Eye (tissue), 1 donor: ENCODE data around the gene OR2L13.
"Not testable (repeated sequence)": the region's sequence is repeated elsewhere in the genome, so short reads cannot be mapped to it uniquely, and the experiment has no call there.

Experiments used
- DNase-seq: peaks from one replicate; pipeline ENCODE4 v3.0.0-alpha.2; 2015

The OR2L13 gene

DNA sequence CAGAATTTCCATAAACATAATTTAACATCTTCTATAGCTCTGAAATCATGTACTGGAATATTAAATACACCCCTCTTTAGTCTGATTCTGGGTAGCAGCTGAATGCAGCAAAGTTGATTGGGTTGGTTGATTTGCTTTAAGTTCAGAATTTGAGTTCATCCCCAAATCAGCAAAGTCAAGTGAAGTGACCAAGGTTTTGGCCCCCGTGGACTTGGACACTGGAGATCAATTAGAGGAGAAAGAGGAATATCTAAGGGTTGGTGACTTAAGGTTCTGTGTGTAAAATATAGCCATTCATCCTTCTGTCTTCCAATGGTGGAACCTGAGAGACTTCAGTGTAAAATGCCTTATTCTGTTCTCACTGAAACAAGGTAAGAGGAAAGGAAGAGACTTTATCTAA is at the start of gene OR2L13:
Gene OR2L13 (plus strand): TSS at position 301 of the 400 bp plus-strand sequence. CDS start 4,192 bp downstream, outside the sequence.
- no peak for DNase-seq

GRCh38 chr1:248045209-248045608 is 49.8 kb upstream of the OR2L13 start:
- no peak for DNase-seq

- no peak for DNase-seq
Observed at GRCh38 chr1:248046536-248046935, 48.4 kb upstream of the OR2L13 start, which contains the start of gene OR2L3. Gene OR2L3, plus strand, starts transcription at chr1:248046836. Its CDS starts 13,846 bp downstream, at chr1:248060682.

DNA sequence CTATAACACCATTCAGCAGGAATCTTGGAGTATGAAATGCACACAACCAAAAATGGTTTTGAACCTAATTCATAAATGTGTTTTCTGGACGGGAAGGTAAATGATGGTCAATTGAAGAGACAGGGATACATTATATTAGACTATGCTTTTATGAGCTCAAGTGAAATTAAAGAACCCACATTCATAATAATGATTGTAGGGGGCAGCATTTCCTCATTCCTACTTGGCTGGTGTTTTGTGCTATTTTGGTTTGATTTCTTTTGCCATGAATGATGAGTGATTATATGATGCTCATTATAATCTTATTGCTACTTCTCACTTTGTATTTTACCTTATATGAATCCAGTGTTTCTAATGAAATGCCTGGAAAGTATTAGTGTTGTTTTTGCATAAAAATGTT is 48.0 kb upstream of the OR2L13 start:
- DNase-seq: no peak

DNA sequence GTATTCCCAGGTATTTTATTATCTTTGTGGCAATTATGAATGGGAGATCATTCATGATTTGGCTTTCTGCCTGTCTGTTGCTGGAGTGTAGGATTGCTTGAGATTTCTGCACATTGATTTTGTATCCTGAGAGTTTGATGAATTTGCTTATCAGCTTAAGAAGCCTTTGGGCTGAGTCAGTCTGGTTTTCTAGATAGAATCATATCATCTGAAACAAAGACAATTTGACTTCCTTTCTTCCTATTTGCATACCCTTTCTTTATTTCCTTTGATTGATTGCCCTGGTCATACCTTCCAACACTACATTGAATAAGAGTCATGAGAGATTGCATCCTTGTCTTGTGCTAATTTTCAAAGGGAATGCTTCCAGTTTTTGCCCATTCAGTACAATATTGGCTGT is 40.3 kb upstream of the OR2L13 start:
- DNase-seq: no peak

DNA sequence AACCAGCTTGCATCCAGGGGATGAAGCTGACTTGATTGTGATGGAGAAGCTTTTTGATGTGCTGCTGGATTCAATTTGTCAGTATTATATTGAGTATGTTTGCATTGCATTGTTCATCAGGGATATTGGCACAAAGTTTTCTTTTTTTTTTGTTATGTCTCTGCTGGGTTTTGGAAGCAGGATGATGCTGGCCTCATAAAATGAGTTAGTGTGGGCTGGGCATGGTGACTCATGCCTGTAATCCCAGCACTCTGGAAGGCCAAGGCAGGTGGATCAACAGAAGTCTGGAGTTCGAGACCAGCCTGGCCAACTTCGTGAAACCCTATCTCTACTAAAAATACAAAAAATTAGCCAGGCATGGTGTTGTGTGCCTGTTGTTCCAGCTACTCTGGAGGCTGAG is 39.7 kb upstream of the OR2L13 start:
- no peak for DNase-seq

GRCh38 chr1:248065071-248065470 is 29.9 kb upstream of the OR2L13 start:
- no peak for DNase-seq

DNA sequence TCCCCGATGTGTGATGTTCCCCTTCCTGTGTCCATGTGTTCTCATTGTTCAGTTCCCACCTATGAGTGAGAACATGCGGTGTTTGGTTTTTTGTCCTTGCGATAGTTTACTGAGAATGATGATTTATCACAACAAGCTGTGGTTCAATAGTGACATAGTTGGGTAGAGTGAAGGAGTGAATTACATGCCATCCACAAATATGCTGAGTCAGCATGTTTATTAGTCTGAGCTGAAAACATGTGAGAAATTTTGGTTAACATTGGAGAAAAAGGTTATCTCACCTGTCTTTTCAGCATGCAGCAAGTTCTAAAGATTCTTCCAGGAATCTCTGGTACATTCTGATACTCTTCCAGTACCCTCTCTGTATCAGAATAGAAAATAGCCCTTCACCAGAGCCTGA is 29.4 kb upstream of the OR2L13 start:
- no peak for DNase-seq

DNA sequence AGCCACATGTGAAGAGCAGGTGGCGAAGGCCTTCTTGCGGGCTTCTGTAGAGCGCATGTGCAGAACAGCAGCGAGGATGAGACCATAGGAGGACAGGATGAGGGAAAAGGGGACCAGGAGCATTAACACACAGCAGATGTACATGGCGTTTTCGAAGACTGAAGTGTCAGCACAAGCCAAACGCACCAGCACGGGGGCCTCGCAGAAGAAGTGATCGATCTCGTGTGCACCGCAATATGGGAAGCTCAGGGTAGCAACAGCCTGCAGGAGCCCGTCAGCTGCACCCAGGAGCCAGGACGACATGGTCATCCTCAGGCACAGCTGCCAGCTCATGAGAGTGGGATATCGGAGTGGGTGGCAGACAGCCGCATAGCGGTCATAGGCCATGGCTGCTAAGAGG is 11.1 kb upstream of the OR2L13 start:
- not testable (repeated sequence) for DNase-seq

DNA sequence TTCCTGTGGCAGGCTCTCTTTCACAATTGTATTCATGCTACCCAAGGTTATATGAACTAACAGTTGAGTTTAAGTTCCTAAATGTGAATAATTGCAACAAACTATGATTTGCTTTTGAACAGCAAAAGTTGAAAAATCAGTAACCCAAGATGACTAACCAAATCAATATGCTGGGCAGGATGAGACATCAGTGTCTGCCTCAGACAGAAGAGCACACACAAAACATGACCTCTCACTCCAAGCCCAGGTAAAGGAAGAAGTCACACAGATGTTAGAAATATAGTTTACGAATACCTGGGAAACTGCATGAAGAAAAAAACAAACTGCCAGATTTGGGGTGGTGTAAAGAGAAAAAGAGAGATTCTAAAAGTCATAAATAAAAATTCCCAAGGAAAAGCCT is 3.5 kb downstream of the OR2L13 start:
- DNase-seq: no peak

DNA sequence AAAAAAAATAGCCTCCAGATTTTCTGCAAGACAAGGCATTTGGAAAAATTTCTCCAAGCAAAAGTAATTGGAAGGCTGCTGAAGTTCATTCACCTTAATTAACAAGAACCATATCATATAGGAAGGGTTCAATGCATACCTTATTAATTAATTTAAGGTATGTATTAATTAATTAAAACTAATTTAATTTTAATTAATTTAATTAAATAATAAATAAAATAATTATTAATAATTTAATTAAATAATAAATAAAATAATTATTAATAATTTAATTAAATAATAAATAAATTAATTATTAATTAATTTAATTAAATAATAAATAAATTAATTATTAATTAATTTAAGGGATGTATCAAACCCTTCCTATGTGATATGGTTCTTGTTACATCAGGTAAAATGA is 7.9 kb downstream of the OR2L13 start:
- peak; percentile 8 for DNase-seq

GRCh38 chr1:248111157-248111556 is 16.2 kb downstream of the OR2L13 start:
- DNase-seq: no peak

GRCh38 chr1:248114890-248115289 is 19.9 kb downstream of the OR2L13 start:
- peak; percentile 23 for DNase-seq

DNA sequence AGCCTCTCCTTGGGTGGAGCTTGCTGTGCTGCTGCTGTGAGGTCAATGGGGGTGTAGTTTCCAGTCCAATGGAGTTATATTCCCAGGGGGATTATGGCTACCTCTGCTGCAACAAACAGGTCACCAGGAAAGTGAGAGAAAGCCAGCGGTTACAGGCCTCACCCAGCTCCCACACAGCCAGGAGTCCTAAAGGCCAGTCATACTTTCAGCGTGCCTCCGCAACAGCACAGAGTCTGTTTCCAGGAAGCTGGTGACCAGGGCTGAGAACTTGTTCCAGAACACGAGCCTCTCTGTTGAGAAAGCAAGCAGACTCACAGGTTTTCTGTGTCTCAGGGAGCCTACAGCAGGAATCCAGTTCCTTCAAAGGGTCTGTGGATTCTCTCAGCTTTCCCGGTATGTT is 32.7 kb downstream of the OR2L13 start:
- no peak for DNase-seq

GRCh38 chr1:248136811-248137210 is 41.8 kb downstream of the OR2L13 start:
- DNase-seq: no peak

- no peak for DNase-seq
Observed at GRCh38 chr1:248140846-248141245, 45.9 kb downstream of the OR2L13 start.

- DNase-seq: no peak
Observed at GRCh38 chr1:248143311-248143710, 48.3 kb downstream of the OR2L13 start.

GRCh38 chr1:248144513-248145198 is 49.7 kb downstream of the OR2L13 start, which contains the start of gene OR2M5:
Gene OR2M5, plus strand, starts transcription at chr1:248145148. Its CDS starts 0 bp downstream, at chr1:248145148.
- no peak for DNase-seq
